Measurements from ENCODE around the gene ZNF804B.

The ZNF804B gene

GRCh38 chr7:88922944-88923343 lies 163.4 kb downstream of the ZNF804B start:
- no peak for ATAC-seq
- no peak for TF ChIP-seq ZFP30 (CRISPR knock-in tag; IDR thresholded peaks at IDR 0.05)
- TF ChIP-seq, protein P1, sequence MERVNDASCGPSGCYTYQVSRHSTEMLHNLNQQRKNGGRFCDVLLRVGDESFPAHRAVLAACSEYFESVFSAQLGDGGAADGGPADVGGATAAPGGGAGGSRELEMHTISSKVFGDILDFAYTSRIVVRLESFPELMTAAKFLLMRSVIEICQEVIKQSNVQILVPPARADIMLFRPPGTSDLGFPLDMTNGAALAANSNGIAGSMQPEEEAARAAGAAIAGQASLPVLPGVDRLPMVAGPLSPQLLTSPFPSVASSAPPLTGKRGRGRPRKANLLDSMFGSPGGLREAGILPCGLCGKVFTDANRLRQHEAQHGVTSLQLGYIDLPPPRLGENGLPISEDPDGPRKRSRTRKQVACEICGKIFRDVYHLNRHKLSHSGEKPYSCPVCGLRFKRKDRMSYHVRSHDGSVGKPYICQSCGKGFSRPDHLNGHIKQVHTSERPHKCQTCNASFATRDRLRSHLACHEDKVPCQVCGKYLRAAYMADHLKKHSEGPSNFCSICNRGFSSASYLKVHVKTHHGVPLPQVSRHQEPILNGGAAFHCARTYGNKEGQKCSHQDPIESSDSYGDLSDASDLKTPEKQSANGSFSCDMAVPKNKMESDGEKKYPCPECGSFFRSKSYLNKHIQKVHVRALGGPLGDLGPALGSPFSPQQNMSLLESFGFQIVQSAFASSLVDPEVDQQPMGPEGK (CRISPR knock-in tag; IDR thresholded peaks at IDR 0.05; ENCODE audit: borderline replicate concordance) = no peak
- TF ChIP-seq, protein P2, sequence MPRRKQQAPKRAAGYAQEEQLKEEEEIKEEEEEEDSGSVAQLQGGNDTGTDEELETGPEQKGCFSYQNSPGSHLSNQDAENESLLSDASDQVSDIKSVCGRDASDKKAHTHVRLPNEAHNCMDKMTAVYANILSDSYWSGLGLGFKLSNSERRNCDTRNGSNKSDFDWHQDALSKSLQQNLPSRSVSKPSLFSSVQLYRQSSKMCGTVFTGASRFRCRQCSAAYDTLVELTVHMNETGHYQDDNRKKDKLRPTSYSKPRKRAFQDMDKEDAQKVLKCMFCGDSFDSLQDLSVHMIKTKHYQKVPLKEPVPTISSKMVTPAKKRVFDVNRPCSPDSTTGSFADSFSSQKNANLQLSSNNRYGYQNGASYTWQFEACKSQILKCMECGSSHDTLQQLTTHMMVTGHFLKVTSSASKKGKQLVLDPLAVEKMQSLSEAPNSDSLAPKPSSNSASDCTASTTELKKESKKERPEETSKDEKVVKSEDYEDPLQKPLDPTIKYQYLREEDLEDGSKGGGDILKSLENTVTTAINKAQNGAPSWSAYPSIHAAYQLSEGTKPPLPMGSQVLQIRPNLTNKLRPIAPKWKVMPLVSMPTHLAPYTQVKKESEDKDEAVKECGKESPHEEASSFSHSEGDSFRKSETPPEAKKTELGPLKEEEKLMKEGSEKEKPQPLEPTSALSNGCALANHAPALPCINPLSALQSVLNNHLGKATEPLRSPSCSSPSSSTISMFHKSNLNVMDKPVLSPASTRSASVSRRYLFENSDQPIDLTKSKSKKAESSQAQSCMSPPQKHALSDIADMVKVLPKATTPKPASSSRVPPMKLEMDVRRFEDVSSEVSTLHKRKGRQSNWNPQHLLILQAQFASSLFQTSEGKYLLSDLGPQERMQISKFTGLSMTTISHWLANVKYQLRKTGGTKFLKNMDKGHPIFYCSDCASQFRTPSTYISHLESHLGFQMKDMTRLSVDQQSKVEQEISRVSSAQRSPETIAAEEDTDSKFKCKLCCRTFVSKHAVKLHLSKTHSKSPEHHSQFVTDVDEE (CRISPR knock-in tag; IDR thresholded peaks at IDR 0.05) = 0 out of 2 replicates have a peak, but pooled peaks have one; percentile 35
- TF ChIP-seq CSDC2 (CRISPR knock-in tag; IDR thresholded peaks at IDR 0.05) = no peak
- peak; percentile 93 for TF ChIP-seq TCF4 (CRISPR knock-in tag; IDR thresholded peaks at IDR 0.05; ENCODE audit: borderline replicate concordance)
- TF ChIP-seq SNAI2 (CRISPR knock-in tag; IDR thresholded peaks at IDR 0.05) = no peak
- no peak for TF ChIP-seq ZC3H10 (CRISPR knock-in tag; IDR thresholded peaks at IDR 0.05)
- no peak for TF ChIP-seq RARB (CRISPR knock-in tag; IDR thresholded peaks at IDR 0.05)
- TF ChIP-seq ZNF565 (CRISPR knock-in tag; conservative IDR thresholded peaks at IDR 0.05; ENCODE audit: low read depth) = no peak
- no peak for TF ChIP-seq CREB5 (CRISPR knock-in tag; IDR thresholded peaks at IDR 0.05; ENCODE audit: low read depth)
- no peak for TF ChIP-seq ZNF70 (CRISPR knock-in tag; IDR thresholded peaks at IDR 0.05)
- TF ChIP-seq PPARA (CRISPR knock-in tag; IDR thresholded peaks at IDR 0.05; ENCODE audit: borderline replicate concordance) = no peak
- TF ChIP-seq, protein P3, sequence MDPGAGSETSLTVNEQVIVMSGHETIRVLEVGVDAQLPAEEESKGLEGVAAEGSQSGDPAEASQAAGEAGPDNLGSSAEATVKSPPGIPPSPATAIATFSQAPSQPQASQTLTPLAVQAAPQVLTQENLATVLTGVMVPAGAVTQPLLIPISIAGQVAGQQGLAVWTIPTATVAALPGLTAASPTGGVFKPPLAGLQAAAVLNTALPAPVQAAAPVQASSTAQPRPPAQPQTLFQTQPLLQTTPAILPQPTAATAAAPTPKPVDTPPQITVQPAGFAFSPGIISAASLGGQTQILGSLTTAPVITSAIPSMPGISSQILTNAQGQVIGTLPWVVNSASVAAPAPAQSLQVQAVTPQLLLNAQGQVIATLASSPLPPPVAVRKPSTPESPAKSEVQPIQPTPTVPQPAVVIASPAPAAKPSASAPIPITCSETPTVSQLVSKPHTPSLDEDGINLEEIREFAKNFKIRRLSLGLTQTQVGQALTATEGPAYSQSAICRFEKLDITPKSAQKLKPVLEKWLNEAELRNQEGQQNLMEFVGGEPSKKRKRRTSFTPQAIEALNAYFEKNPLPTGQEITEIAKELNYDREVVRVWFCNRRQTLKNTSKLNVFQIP (CRISPR knock-in tag; IDR thresholded peaks at IDR 0.05; ENCODE audit: borderline replicate concordance, low read depth) = no peak
- TF ChIP-seq BACH2 (CRISPR knock-in tag; IDR thresholded peaks at IDR 0.05; ENCODE audit: borderline replicate concordance) = no peak
- peak; percentile 43; the same call in 1 of the 2 replicates for TF ChIP-seq CSRNP3 (CRISPR knock-in tag; IDR thresholded peaks at IDR 0.05)
- no peak for TF ChIP-seq ZFP3 (CRISPR knock-in tag; IDR thresholded peaks at IDR 0.05)

GRCh38 chr7:88928276-88928675 lies 168.8 kb downstream of the ZNF804B start:
- TF ChIP-seq ZFP3 (CRISPR knock-in tag; IDR thresholded peaks at IDR 0.05) = no peak
- no peak for TF ChIP-seq ZC3H10 (CRISPR knock-in tag; IDR thresholded peaks at IDR 0.05)
- TF ChIP-seq, protein P2 (CRISPR knock-in tag; IDR thresholded peaks at IDR 0.05) = no peak
- no peak for TF ChIP-seq OSR1 (CRISPR knock-in tag; IDR thresholded peaks at IDR 0.05)
- no peak for TF ChIP-seq ESRRG (CRISPR knock-in tag; IDR thresholded peaks at IDR 0.05)
- TF ChIP-seq ZNF8 (CRISPR knock-in tag; IDR thresholded peaks at IDR 0.05) = no peak
- no peak for TF ChIP-seq RARB (CRISPR knock-in tag; IDR thresholded peaks at IDR 0.05)
- TF ChIP-seq TCF4 (CRISPR knock-in tag; IDR thresholded peaks at IDR 0.05; ENCODE audit: borderline replicate concordance) = no peak
- TF ChIP-seq BACH2 (CRISPR knock-in tag; IDR thresholded peaks at IDR 0.05; ENCODE audit: borderline replicate concordance) = no peak
- TF ChIP-seq ISL1 (CRISPR knock-in tag; IDR thresholded peaks at IDR 0.05) = no peak
- TF ChIP-seq, protein P1 (CRISPR knock-in tag; IDR thresholded peaks at IDR 0.05; ENCODE audit: borderline replicate concordance) = no peak
- ATAC-seq = no peak

Data from SK-N-SH treated with all-trans-retinoic acid at 6 μM for 48 hours (cell line).